ENCODE data around the gene FBF1. TPM values are rescaled to one million over a fixed set of nuclear protein-coding genes. Genes with fewer than 3 reads are reported as not detected.

The FBF1 gene
- total and polyA plus RNA-seq, 2 of the 8 experiments (the other 6 are each of a cell fraction or from before 2014, with no cell fraction given): 8.1 to 13.1 TPM

DNA sequence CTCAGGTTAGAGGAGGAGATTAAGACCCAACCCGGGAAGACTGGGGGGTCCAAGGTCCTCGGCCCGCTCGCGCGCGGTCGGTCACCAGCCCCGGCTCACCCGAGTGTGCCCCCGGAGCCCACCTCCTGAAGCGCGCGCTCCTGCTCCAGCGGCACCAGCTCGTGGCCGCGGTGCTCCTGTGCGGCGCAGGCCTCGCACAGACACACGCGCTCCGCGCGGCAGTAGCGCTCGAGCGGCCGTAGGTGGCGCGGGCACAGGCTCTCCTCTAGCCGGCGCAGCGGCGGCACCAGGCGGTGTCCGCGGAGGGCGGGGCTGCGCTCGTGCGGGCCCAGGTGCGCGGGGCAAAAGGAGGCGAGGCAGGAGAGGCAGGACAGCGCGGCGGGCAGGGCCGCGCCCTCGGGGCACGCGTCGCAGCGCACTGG, 63.1 kb downstream of the FBF1 start:
- H4K20me1 ChIP-seq (replicated peaks in 1 of 2; ENCODE audit: control insufficient read depth in 1 of 2, insufficient read depth in 2 of 2, low read length in 2 of 2): peaks cover 0 to 3% of the 10 kb centered on the region in 2 experiments
- CTCF ChIA-PET (ENCODE audit: partially characterized antibody): interaction anchor here (0.6 to 11.3 kb wide), 14 partner anchors 11 to 202 kb away, joined by 3 to 157 read pairs (median 4); partner anchors contain the start of gene TRIM65
- no peaks in the 10 kb centered on the region for H3K79me2 ChIP-seq (ENCODE audit: control insufficient read depth in 1 of 2, insufficient read depth in 2 of 2, low read length in 2 of 2)
- no peaks in the 10 kb centered on the region for H3K9me3 ChIP-seq (ENCODE audit: insufficient read depth in 2 of 2, low read depth in 1 of 2, low read length in 1 of 2)
- peak overlapping the region; percentile 88 for H4K8ac ChIP-seq (ENCODE audit: extremely low read depth, insufficient read depth, low read length)
- H3K4me3 ChIP-seq (ENCODE audit: extremely low read depth in 1 of 4, insufficient read depth in 2 of 4, low read depth in 3 of 4, low read length in 4 of 4): peak overlapping the region; percentile 40 to 72 (median 66)
- peak overlapping the region; percentile 20; the same call in 1 of the 2 replicates for H2BK12ac ChIP-seq (ENCODE audit: low read depth, low read length)
- H4K5ac ChIP-seq (ENCODE audit: insufficient read length, low read depth, low read length): no peak overlapping the region
- FAIRE-seq: no peak
- H3K14ac ChIP-seq (ENCODE audit: insufficient read length): no peak overlapping the region
- no peak overlapping the region for H2BK5ac ChIP-seq (ENCODE audit: low read depth, low read length)
- peaks cover 15% of the 10 kb centered on the region; the same call in 1 of the 2 replicates for H3K23me2 ChIP-seq (ENCODE audit: low read depth, low read length)
- no peak overlapping the region for H2AK5ac ChIP-seq (ENCODE audit: low read depth, low read length)
- peak overlapping the region in 2 of 4 experiments; percentile 6 to 53; a peak in 3 of 7 replicates for H3K9ac ChIP-seq (replicated peaks in 1 of 4; ENCODE audit: extremely low read depth in 1 of 4, low read depth in 3 of 4, low read length in 3 of 4)
- no peak overlapping the region for H2BK15ac ChIP-seq (ENCODE audit: low read length)
- no peak overlapping the region; the same call in 1 of the 2 replicates for H3K18ac ChIP-seq (ENCODE audit: extremely low read depth, low read length)
- H3K4me1 ChIP-seq (replicated peaks in 1 of 4; ENCODE audit: control insufficient read depth in 3 of 4, insufficient read depth in 4 of 4, low read length in 3 of 4): peaks cover 0 to 22% (median 12%) of the 10 kb centered on the region in 4 experiments; a peak in 6 of 7 replicates
- peak overlapping the region; percentile 58 for H2AFZ ChIP-seq (ENCODE audit: low read length)
- peak overlapping the region; percentile 73 to 94 for H3K4me2 ChIP-seq (ENCODE audit: insufficient read depth in 1 of 2, low read depth in 2 of 2, low read length in 2 of 2)
- no peaks in the 10 kb centered on the region for H3K36me3 ChIP-seq (ENCODE audit: control insufficient read depth in 2 of 4, insufficient read depth in 4 of 4, low read length in 3 of 4)
- no peaks in the 10 kb centered on the region for H3K79me1 ChIP-seq (ENCODE audit: low read depth, low read length)
- no peak overlapping the region for H2BK120ac ChIP-seq (replicated peaks; ENCODE audit: low read depth, low read length)
- peaks cover 10 to 31% (median 24%) of the 10 kb centered on the region in 4 experiments for H3K27me3 ChIP-seq (replicated peaks in 1 of 4; ENCODE audit: control insufficient read depth in 3 of 4, extremely low read depth in 1 of 4, insufficient read depth in 3 of 4, low read length in 3 of 4)
- POLR2A ChIA-PET (ENCODE audit: partially characterized antibody): interaction anchor here (1.0 to 12.1 kb wide), 13 partner anchors 11 to 113 kb away, joined by 3 to 143 read pairs (median 5); partner anchors contain the start of genes TRIM65, UNC13D and WBP2
- H3K4ac ChIP-seq (replicated peaks; ENCODE audit: insufficient read length, low read depth, low read length): no peak overlapping the region
- H3K27ac ChIP-seq (ENCODE audit: low read depth, low read length): no peak overlapping the region
- 1% methylated on average over 47 of the region's 56 CpGs; no CpG with 5 or more reads in 1 of the 2 experiments for WGBS, 2 experiments (ENCODE audit: extremely low coverage in 1 of 2, insufficient coverage in 1 of 2, insufficient read length in 1 of 2, insufficient replicate concordance in 2 of 2, low coverage in 1 of 2, low lambda C conversion rate in 2 of 2, missing lambda C conversion rate in 1 of 2)
- H4K91ac ChIP-seq (replicated peaks; ENCODE audit: insufficient read length, low read length): no peak overlapping the region
- peak in 1 of 2 experiments; percentile 87 for DNase-seq (ENCODE audit: low read depth in 1 of 2, low spot score in 2 of 2)
- H3K23ac ChIP-seq (ENCODE audit: insufficient read length): no peak overlapping the region
- H2BK20ac ChIP-seq (ENCODE audit: low read length): no peak overlapping the region
- H3K56ac ChIP-seq (replicated peaks; ENCODE audit: insufficient read length, low read depth, low read length): no peak overlapping the region
- TF ChIP-seq SRF (IDR thresholded peaks at IDR 0.05; ENCODE audit: low read depth, low read length) (no peak), TEAD4 (IDR thresholded peaks at IDR 0.05; ENCODE audit: low read depth, low read length) (no peak), SP4 (IDR thresholded peaks at IDR 0.05; ENCODE audit: low read length) (no peak), EGR1 (IDR thresholded peaks at IDR 0.05; ENCODE audit: borderline replicate concordance, low read depth, low read length) (no peak), TCF12 (IDR thresholded peaks at IDR 0.05; ENCODE audit: low read depth, low read length) (no peak), SAP30 (IDR thresholded peaks at IDR 0.05; ENCODE audit: insufficient read depth, insufficient replicate concordance, low read length) (no peak), NRF1 (IDR thresholded peaks at IDR 0.05; ENCODE audit: low read depth, low read length) (no peak), KDM1A (IDR thresholded peaks at IDR 0.05; ENCODE audit: borderline replicate concordance, low read length) (no peak), YY1 (IDR thresholded peaks at IDR 0.05; ENCODE audit: low read depth, low read length) (no peak), RAD21 (IDR thresholded peaks at IDR 0.05 in 1 of 2, conservative IDR thresholded peaks at IDR 0.05 in 1 of 2; ENCODE audit: low read depth in 2 of 2, low read length in 2 of 2) (peak; percentile 10 to 44; a peak in 1 of 4 replicates), ASH2L (IDR thresholded peaks at IDR 0.05; ENCODE audit: low read length) (no peak), RXRA (IDR thresholded peaks at IDR 0.05; ENCODE audit: insufficient read depth, low read depth, low read length) (no peak)
